NCI-H2107 (cell line): ENCODE data around the gene HSPA4.
"Not testable (repeated sequence)": the region's sequence is repeated elsewhere in the genome, so short reads cannot be mapped to it uniquely, and the experiment has no call there.

Source experiments
- DNase-seq: peaks from one replicate; lab custom pipeline; 2025; lab: John Stamatoyannopoulos, UW

HSPA4 gene

DNA sequence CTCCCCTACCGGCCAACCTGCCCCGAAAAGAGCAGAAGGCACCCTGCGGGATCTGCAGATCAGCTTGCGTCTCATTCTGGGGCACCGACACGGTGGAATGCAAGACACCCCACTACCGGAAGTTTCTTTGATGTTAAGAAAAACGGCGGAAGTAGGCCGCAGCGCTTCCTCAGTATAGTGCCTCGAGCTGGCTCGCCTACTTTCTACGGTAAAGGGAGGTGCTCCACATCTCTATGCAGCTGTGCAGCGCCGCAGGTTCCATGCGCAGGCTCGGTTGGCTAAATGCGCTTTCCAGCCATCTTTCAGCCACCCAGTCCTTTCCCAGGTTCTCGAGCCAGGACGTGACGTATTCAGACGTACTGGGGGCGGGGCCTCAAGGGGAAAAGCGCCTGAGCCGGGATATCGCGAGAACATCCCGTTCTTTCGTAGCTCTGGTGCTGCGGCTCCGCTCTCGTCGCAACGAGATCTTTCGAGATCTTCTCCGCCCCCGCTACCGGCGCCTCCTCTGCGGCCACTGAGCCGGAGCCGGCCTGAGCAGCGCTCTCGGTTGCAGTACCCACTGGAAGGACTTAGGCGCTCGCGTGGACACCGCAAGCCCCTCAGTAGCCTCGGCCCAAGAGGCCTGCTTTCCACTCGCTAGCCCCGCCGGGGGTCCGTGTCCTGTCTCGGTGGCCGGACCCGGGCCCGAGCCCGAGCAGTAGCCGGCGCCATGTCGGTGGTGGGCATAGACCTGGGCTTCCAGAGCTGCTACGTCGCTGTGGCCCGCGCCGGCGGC is at the start of gene HSPA4:
Gene HSPA4, plus strand, starts transcription at position 472 of the 775 bp plus-strand sequence. Its CDS starts 238 bp downstream, at position 710.
- DNase-seq, result peak; percentile 89

DNA sequence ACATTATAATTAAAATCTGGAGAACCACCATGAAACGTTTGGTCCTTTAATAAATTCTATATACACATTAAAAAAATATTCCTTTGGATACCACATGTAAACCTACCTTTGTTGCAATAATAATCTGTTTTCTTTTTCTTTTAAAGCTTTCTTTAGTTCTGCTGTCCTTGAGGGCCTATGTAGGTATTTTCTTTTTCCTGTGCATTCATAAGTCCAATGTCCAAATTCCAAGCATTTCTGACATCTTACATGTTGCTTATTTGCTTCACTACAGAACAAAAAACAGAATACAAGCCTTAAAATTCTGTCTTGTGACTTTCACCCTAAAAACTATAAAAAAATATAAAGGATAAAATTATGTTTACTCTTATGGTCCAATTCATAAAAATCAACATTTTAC is 45.2 kb upstream of the HSPA4 start:
- DNase-seq, result no peak

DNA sequence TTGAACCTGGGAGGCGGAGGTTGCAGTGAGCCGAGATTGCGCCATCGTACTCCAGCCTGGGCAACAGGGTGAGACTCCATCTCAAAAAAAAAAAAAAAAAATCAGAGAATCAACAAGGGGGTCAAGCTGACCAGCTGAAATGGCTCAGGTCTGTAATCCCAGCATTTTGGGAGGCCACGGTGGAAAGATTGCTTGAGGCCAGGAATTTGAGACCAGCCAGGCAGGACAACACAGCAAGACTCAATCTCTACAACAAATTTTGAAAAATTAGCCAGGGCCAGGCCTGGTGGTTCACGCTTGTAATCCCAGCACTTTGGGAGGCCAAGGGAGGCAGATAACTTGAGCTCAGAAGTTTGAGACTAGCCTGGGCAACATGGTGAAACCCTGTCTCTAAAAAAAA is 43.4 kb upstream of the HSPA4 start:
- DNase-seq, result not testable (repeated sequence)

DNA sequence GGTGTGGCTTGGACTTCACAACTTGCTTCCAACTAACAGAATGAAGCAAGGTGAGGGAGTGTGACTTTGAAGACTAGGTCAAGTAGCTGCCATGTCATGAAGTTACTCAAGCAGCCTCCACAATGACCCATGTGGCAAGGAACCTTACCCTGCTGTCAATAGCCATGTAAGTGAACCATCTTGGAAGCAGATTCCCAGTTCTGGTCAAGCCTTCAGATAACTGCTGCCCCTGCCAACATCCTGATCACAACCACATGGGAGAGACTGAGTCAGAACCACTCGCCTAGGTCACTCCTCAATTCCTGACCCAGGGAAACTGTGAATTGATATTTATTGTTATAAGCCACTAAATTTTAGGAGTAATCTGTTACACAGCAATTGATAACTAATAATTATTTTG is 36.3 kb upstream of the HSPA4 start:
- DNase-seq, result no peak

DNA sequence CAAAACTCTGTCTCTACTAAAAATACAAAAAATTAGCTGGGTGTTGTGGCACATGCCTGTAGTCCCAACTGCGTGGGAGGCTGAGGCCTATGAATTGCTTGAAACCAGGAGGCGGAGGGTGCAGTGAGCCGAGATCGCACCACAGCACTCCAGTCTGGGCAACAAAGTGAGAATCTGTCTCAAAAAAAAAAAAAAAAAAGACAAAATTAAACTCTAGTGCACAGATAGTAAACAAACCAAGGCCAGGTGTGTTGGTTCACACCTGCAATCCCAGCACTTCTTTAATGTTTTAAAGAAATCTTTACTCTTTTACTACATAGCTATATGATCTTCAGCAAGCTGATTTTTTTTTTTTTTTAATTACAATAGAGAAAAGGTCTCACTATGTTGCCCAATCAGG is 33.8 kb upstream of the HSPA4 start:
- DNase-seq, result no peak

DNA sequence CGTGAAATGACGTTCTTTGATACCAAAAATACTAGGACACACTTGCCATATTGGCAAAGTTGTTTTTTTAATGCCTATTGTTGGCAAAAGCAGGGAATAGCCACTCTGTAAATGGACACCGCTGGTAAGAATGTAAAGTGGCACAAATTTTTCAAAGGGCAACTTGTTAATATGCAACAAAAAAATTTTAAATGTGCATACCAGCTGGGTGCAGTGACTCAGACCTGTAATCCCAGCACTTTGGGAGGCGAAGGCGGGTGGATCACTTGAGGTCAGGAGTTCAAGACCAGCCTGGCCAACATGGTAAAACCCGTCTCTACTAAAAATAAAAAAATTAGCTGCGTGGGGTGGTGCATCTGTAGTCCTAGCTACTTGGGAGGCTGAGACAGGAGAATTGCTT is 32.3 kb upstream of the HSPA4 start:
- DNase-seq, result not testable (repeated sequence)

DNA sequence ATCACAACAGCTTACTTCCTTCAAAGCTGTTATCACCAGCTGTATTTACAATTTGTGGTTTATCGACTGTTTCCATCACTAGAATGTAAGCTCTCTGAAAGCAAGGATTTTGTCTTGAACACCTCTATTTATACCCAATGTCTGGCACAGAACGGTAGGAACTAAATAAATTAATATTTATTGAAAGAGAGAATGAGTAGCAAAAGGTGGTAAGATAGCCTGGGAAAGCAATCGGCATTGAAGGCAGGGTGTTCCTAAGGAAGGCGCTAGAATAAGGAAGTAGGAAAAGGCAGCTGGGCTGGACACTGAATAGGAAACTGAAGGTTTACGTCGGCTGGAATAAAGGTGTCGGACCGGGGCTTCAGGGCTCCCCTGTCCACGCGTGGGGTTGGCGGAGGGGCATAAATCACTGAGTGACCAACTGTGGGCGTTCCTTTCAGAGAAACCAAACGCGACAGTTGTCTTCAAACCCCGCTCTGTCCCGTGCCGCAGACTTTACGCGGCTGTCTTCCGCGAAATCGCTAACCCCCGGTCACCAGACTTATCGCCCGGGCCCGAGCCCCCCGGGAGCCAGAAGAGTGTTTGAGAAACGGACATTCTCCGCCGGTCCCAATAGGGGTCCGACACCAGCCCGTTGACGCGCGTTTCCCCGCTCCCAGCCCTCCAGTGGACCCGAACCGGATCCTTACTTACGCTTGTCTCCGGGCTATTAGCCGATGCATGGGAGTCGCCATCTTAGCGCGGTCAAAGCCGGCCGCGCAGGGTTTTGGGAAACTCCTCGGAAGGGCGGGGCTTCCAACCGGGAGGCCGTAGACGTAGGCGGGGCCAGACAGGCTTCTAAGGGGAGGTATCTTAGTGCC is 25.8 kb upstream of the HSPA4 start, which contains the start of gene ZCCHC10:
Gene ZCCHC10, minus strand, starts transcription at position 746 of the 860 bp plus-strand sequence. Its CDS starts 12 bp downstream, at position 734.
- DNase-seq, result peak; percentile 52

DNA sequence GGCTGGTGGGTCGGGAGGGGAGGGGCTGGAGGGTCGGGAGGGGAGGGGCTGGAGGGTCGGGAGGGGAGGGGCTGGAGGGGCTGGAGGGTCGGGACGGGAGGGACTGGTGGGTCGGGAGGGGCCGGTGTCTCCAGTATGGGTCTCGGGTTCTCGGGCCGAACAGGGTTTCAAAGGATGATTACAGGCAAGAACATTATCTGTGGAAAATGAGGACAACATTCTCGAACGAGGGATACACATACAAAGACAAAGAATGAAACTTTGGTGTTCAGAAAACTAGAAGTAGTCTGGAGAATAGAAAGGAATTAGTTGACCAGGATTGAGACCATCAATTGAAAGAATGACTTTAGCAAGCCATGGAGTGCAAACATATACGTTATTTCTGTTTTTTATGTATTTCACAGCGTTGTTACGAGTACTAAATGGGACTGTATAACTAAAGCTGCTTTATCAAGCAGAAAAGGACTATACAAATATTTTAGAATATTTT is 25.1 kb upstream of the HSPA4 start:
- DNase-seq, result no peak

DNA sequence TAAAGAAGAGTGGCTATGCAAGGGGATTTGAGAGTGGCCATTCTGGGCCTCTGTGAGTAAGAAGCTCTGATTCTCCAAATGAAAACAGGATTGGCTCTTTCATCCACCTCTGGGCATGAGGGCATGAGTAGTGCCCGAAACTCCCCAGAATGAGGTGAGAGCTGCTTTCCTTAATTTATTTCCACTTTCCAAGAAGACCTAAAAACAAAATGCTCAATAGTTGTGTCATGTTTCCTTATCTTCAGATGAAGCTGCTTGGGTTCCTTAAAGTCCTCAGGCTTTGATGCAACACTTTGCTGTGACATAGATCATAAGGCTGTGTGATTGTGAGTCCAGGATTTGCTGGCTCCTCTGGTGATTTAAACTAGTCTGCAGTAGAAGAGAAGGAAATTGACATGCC is 22.4 kb upstream of the HSPA4 start:
- no peak for DNase-seq

DNA sequence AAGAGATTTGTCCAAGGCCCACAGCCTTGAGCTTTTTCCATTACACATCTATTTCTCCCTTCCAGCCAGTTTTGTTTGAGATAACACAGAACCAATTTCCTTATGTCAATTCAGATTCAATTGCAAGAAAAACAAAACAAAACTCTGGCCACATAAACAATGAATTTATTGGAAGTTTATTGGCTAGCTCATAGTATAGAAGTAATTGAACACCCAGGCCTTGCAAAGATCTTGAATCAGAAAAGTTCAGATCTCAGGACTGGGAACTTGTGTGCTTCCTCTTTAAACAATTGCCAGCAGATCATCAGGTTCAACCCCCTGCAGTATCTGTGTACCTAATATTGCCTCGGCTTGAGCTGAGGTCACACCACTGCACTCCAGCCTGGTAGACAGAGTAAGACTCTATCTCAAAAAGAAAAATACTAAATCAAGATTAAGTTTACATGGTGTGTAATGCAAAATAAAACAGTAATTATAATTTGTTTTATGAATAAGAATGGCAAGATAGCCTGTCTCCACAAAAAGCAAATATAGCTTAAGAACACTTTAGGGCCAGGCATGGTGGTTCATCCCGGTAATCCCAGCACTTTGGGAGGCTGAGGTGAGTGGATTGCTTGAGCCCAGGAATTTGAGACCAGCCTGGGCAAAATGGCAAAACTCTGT is 21.3 kb upstream of the HSPA4 start:
- no peak for DNase-seq

DNA sequence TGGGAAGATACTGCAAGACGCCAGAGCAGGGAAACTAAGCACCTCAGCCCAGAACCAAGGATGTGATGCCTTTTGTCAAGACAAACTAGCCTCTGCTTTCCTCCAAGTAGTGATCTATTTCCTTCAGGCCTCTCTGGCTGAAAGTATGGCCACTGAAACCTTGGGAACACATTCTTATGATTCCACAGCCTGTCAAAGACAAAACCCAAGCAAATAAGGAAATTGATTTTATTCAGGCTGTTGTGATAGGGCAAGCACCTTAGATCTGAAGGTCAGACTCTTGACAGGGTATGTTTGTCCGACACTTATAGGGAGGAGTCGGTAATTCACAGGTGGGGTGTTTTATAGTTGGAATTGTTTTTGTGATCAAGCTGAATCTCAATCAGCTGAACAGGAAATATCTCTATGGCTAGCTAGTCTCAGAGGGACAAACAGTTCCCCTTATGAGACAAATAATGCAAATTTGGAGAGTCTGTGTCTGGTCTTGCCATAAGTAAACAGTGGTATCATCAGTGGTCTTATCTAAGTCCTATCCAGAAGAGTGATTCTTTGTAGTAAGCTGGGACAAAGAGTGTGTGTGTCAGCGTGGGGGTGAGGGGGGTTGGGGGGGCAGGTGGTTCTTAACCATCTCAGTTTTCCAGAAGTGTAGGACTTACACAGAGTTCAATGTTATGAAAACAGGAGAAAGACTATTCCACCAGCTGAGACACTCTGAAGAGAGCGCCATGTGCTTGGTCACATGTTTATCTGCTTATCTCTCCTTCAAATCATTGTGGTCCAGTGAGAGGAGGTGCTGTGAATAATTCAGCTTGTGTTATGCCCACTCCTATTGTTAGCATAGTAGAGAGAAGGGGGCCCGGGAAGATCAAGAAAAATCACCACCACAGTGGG is 18.7 kb upstream of the HSPA4 start:
- DNase-seq, result no peak

DNA sequence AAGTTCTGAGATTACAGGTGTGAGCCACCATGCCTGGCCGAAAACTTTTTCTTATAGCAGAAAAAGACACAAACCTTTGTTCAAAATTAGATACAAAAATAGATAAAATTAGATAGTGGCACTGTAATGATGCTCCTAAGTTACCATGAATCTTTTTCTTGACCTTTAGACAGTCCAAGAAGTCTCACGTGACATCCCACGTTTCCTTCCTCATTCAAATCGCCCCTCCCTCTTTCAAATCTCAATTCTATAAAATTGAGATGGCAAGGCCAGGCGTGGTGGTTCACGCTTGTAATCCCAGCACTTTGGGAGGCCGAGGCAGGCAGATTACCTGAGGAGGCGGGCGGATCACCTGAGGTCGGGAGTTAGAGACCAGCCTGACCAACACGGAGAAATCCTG is 17.7 kb upstream of the HSPA4 start:
- no peak for DNase-seq

DNA sequence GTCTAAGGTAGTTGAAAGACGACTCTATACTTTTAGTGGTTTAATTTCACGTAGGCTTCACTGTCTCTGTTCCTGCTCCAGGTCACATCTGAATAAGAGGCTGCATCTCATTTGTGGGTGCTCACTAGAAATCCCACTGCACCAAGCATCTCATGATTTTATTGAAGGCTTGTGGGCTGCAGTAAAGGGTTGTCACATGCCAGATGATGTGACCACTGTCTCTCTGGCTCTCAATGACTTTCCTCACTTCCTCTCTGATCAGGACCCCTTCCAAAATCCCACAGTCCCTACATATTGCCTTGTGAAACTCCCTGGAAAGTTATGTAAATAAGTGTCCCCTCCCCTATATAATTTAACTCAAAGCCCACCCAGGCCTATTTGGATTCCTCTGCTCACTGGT is 16.6 kb upstream of the HSPA4 start:
- no peak for DNase-seq

DNA sequence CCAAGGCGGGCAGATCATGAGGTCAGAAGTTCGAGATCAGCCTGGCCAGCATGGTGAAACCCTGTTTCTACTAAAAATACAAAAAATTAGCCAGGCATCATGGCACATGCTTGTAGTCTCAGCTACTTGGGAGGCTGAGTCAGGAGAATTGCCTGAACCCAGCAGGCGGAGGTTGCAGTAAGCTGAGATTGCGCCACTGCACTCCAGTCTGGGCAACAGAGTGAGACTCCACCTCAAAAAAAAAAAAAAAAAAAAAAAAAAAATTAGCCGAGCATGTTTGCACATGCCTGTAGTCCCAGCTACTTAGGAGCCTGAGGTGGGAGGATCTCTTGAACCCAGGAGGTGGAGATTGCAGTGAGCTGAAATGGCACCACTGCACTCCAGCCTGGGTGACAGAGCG is 15.1 kb upstream of the HSPA4 start:
- DNase-seq, result not testable (repeated sequence)

DNA sequence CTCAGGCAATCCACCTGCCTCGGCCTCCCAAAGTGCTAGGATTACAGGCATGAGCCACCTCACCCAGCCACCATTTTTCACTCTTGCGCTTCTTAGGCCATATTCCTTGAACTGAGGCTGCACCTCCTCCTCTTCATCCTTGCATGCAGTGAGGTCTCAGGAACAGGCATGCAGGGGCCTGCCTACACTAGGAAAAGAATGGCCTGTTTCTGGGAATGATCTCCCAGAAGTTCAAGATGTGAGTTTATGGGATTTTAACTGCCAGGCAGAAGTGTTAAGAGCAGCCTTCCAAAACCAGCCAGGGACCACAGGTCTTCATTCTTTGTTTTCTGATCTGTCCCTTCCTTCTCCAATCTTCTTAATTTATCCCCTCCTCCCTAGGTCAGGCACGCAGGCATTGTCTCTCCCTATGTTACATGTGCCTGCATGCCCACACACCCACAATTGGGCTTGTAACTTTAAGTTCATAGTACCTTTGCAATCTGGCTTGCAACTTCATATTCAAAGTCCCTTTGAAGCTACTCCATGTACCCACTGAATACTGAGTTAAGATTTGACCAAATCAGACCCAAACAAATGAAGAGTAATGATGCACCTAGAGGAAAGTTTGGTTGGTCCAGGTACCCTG is 10.5 kb upstream of the HSPA4 start:
- no peak for DNase-seq

DNA sequence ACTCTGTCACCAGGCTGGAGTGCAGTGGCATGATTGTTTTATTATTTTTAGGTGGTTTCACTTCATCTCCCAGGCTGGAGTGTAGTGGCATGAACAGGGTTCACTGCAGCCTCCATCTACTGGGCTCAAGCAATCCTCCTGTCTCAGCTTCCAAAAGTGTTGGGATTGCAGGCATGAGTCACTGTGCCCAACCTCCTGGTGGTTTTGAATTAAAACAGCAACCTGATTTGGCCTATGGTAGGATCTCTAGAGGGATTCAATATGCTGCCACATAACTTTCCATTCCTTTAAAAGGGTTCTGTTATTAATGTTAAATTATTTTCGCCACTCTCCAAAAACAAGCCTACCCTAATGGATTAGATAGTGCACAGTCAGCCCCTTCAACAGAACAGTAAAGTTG is 9.9 kb upstream of the HSPA4 start:
- DNase-seq, result no peak

DNA sequence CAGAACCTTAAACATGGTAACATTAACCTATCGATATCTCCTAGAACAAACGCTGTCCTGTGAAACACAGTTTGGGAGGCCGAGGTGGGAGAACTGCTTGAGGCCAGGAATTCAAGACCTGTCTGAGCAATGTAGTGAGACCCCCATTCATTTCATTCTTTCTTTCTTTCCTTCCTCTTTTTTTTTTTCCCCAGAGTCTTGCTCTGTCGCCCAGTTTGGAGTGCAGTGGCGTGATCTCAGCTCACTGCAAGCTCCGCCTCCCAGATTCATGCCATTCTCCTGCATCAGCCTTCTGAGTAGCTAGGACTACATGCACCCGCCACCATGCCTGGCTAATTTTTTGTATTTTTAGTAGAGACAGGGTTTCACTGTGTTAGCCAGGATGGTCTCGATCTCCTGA is 5.3 kb upstream of the HSPA4 start:
- not testable (repeated sequence) for DNase-seq

DNA sequence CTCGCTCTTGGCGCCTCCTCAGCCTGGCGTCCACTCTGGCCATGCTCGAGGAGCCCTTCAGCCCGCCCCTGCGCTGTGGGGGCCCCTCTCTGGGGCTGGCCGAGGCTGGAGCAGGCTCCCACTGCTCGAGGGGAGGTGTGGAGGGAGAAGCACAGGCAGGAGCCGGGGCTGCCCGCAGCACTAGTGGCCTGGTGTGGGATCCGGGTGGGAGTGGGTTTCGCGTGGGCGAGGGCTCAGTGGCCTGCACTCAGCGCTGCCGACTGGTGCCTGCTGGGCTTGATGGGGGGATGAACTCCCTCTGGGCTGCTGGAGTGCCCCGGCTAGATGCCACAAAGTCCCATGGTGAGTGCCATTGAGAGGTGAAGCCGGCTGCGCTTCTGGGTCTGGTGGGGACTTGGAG is 4.4 kb upstream of the HSPA4 start:
- DNase-seq, result no peak

DNA sequence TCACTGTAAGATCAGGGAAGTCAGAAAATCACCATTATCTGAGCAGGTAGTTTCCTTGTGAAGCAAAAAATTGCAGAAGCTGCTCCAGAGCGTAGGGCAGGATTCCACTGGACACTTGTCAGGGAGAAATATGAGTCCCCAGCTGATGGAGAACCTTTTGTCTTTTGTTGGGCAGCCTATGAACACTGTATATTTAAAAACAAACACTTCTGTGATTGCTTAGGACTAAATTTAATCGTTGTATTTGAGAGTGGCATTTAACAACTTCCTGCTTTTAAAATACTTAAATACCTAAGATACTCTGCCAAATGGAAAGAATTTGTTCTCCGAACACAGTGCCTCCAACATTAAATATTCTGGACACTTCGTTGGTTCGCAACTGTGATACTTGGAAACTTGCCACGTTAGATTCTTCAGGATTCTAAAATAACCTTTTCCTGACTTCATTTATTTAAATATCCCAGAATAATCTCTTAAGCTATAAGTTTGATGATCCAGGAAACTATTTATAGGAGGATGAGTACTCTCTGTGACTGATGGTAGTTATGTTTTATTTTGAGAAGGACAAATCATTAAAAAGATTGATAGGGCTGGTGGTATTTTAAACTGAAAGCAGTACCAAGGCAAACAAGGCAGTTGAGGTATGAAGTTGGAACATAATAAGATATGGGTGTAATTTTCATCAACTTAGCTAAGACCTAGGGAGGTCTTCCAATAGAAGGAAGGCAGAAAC is 2.7 kb upstream of the HSPA4 start:
- no peak for DNase-seq

DNA sequence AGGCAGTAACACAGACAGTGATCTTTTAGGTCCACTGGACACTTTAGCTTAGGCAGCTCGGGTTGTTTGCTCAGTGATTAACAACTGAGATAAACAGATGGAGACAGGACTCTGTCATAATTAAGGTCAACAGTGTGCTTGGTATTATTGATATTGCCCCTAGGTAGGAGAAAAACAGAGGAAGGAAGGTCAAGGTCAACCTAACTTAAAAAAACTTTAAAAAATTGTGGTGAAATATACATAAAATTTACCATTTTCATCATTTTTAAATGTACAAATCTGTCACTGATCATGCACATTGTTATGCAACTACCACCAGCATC is 2.1 kb upstream of the HSPA4 start:
- DNase-seq, result no peak
